SK-N-MC (cell line): ENCODE results near the gene COLGALT1.

Experiments used
- DNase-seq: peaks from one replicate; pipeline ENCODE4 v3.0.0-alpha.2; 2011; ENCODE audit warnings: low read depth, low spot score
- H3K27ac ChIP-seq: fragments of 200-600 bp; sonication (generic); 2 replicates; pipeline ENCODE4 v1.5.1; 2016; ENCODE audit warnings: mixed run types
- H3K36me3 ChIP-seq: fragments of 200-600 bp; sonication (generic); 2 replicates; pipeline ENCODE4 v1.6.1; 2017; ENCODE audit warnings: antibody characterized with exemption, low read length, mixed read lengths; ENCODE audit not compliant: insufficient read depth
- H3K4me3 ChIP-seq: fragments of 200-600 bp; sonication (generic); 2 replicates; pipeline ENCODE4 v1.5.1; 2016
- H3K9ac ChIP-seq: fragments of 200-600 bp; sonication (generic); 2 replicates; pipeline ENCODE4 v1.8.0; 2017; ENCODE audit warnings: mixed run types, mixed read lengths; ENCODE audit not compliant: insufficient read length
- H3K9me3 ChIP-seq: fragments of 200-600 bp; sonication (generic); 2 replicates; pipeline ENCODE4 v1.6.1; 2017; ENCODE audit warnings: low read depth, mild to moderate bottlenecking, antibody characterized with exemption, low read length, moderate library complexity, mixed read lengths
- EZH2 ChIP-seq: fragments of 200-600 bp; sonication (generic); IDR thresholded peaks from one replicate; pipeline ENCODE4 v1.6.1; 2017; ENCODE audit warnings: antibody characterized with exemption
- FOXP2 ChIP-seq: optimal IDR thresholded peaks from 2 replicates; pipeline ENCODE3; 2011; ENCODE audit warnings: mild to moderate bottlenecking, moderate library complexity; ENCODE audit not compliant: insufficient read depth; ENCODE audit errors: extremely low read length, control extremely low read depth
- POLR2AphosphoS5 ChIP-seq: IDR thresholded peaks from 2 replicates; pipeline ENCODE4 v1.6.1; 2012; ENCODE audit warnings: mild to moderate bottlenecking, low read depth, low read length, borderline replicate concordance

The COLGALT1 gene

GRCh38 chr19:17519967-17520366 lies 35.5 kb upstream of the COLGALT1 start:
- no peak overlapping the region for H3K27ac ChIP-seq
- TF ChIP-seq POLR2AphosphoS5 (no peak), FOXP2 (no peak), EZH2 (no peak)
- no peak for DNase-seq
- no peak overlapping the region for H3K9ac ChIP-seq
- H3K9me3 ChIP-seq: 0 out of 2 replicates have a peak, but pooled peaks cover 2% of the 10 kb centered on the region
- peaks cover 17% of the 10 kb centered on the region for H3K36me3 ChIP-seq
- H3K4me3 ChIP-seq: no peak overlapping the region

- Histone ChIP-seq H3K27ac (no peak overlapping the region), H3K9ac (no peak overlapping the region), H3K9me3 (0 out of 2 replicates have a peak, but pooled peaks cover 2% of the 10 kb centered on the region), H3K4me3 (no peak overlapping the region), H3K36me3 (peaks cover 16% of the 10 kb centered on the region)
- DNase-seq: no peak
- TF ChIP-seq FOXP2: no peak
- TF ChIP-seq POLR2AphosphoS5: no peak
- no peak for TF ChIP-seq EZH2
Observed at GRCh38 chr19:17520865-17521264, 34.6 kb upstream of the COLGALT1 start.

DNA sequence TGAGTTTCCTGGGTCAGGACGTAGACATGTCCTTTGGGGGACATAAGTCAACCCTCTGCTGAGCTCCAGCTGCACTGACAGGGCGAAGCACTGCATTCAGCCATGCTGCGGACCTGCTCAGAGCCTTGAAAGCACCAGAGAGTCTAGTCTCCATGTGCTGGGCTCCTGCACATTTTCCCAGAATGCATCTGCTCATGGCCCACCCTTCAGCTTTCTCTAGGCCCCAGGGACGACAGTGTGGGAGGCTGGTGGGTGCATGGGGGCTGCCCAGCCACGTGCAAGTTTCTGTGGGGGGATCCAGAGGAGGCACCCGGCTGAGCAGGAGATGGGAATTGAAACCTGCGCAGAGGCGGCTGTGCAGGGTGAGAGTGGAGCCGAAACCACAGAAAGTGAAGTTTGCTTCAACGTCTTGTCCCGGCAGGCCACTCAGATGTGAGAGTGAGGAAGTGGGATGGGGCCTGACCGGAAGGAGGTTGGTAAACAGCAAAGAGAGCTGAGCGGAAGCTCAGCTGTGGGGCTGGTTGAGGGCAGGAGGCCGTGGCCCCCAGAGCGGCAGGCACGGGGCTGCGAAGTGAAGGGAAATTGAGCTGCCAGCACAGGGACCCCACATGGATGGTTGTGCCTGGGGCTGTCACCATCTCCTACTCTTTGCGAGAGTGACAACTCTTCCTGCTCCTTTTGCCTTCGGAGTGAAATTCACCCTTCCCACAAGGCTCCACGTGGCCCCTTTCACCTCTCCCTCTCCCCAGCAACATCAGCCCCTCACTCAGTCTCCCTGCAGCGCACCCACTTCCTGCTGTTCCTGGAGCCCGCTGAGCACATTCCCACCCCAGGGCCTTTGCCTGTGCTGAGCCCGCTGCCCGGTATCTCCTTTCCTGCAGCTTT lies 32.2 kb upstream of the COLGALT1 start:
- no peaks in the 10 kb centered on the region; the same call in 1 of the 2 replicates for H3K36me3 ChIP-seq
- no peak overlapping the region for H3K27ac ChIP-seq
- H3K9ac ChIP-seq: no peak overlapping the region
- DNase-seq: no peak
- no peaks in the 10 kb centered on the region for H3K9me3 ChIP-seq
- H3K4me3 ChIP-seq: no peak overlapping the region
- TF ChIP-seq EZH2 (no peak), FOXP2 (no peak), POLR2AphosphoS5 (no peak; the same call in 1 of the 2 replicates)

DNA sequence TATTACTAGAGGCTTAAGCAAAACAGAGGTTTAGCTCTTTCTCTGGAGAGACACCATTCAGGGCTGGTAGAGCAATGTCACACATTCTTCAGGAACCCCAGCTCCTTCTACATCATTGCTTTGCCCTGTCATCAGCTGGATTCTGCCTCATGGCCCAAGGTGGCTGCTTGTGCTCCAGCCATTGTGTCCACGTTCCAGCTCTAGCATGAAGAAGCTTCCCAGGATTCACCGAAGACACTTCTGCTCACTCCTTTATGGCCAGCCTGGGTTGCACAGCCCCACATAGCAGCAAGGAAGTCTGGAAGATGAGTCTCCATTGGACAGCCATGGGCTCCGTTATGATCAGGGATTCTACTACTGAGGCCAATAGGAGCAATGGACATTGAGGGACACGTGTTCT lies 30.8 kb upstream of the COLGALT1 start:
- no peaks in the 10 kb centered on the region for H3K9me3 ChIP-seq
- H3K9ac ChIP-seq: no peak overlapping the region
- DNase-seq: no peak
- TF ChIP-seq EZH2: no peak
- no peak overlapping the region for H3K4me3 ChIP-seq
- no peaks in the 10 kb centered on the region for H3K36me3 ChIP-seq
- H3K27ac ChIP-seq: no peak overlapping the region

- Histone ChIP-seq H3K36me3 (no peaks in the 10 kb centered on the region), H3K9ac (no peak overlapping the region), H3K4me3 (no peak overlapping the region), H3K27ac (no peak overlapping the region), H3K9me3 (no peaks in the 10 kb centered on the region)
- TF ChIP-seq FOXP2 (no peak), EZH2 (no peak), POLR2AphosphoS5 (no peak)
- no peak for DNase-seq
Observed at GRCh38 chr19:17525141-17525540, 30.3 kb upstream of the COLGALT1 start.

GRCh38 chr19:17526922-17527321 lies 28.5 kb upstream of the COLGALT1 start:
- TF ChIP-seq FOXP2 (no peak), POLR2AphosphoS5 (no peak), EZH2 (no peak)
- no peak overlapping the region for H3K4me3 ChIP-seq
- H3K9me3 ChIP-seq: no peaks in the 10 kb centered on the region
- no peak overlapping the region for H3K27ac ChIP-seq
- no peak for DNase-seq
- no peak overlapping the region for H3K9ac ChIP-seq
- H3K36me3 ChIP-seq: no peaks in the 10 kb centered on the region

DNA sequence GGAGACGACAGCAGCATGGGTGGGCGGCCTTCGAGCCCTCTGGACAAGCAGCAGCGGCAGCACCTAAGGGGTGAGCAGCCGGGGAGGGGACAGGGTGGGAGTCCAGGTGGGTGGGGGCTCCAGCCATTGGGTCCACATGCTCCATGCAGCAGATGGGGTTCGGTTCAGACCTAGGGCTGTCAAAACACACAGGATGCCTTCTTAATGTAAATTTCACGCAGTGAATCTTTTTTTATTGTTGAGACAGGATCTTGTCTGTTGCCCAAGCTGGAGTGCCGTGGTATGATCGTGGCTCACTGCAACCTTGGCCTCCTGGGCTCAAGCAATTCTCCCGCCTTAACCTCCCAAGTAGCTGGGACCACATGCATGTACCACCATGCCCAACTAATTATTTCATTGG lies 28.1 kb upstream of the COLGALT1 start:
- no peak overlapping the region for H3K9ac ChIP-seq
- no peak for TF ChIP-seq POLR2AphosphoS5
- no peak for TF ChIP-seq EZH2
- no peak for TF ChIP-seq FOXP2
- no peak overlapping the region for H3K4me3 ChIP-seq
- H3K36me3 ChIP-seq: no peaks in the 10 kb centered on the region
- no peak for DNase-seq
- no peaks in the 10 kb centered on the region for H3K9me3 ChIP-seq
- H3K27ac ChIP-seq: no peak overlapping the region

GRCh38 chr19:17528610-17529009 lies 26.8 kb upstream of the COLGALT1 start:
- no peak for TF ChIP-seq POLR2AphosphoS5
- no peak for TF ChIP-seq EZH2
- TF ChIP-seq FOXP2: no peak
- no peaks in the 10 kb centered on the region for H3K36me3 ChIP-seq
- no peak for DNase-seq
- no peak overlapping the region for H3K9ac ChIP-seq
- H3K9me3 ChIP-seq: no peaks in the 10 kb centered on the region
- H3K27ac ChIP-seq: no peak overlapping the region
- no peak overlapping the region for H3K4me3 ChIP-seq

GRCh38 chr19:17529239-17530158 lies 25.9 kb upstream of the COLGALT1 start:
- no peak overlapping the region for H3K9ac ChIP-seq
- no peak for TF ChIP-seq EZH2
- TF ChIP-seq POLR2AphosphoS5: no peak
- no peak for TF ChIP-seq FOXP2
- no peak overlapping the region for H3K4me3 ChIP-seq
- no peaks in the 10 kb centered on the region for H3K36me3 ChIP-seq
- H3K9me3 ChIP-seq: no peaks in the 10 kb centered on the region
- no peak for DNase-seq
- H3K27ac ChIP-seq: no peak overlapping the region
